Nucleus accumbens (tissue), 56 donors: ENCODE measurements around the gene MBTD1.
"Not testable (repeated sequence)": the region's sequence is repeated elsewhere in the genome, so short reads cannot be mapped to it uniquely, and the experiment has no call there.

Experiments used
- DNase-seq, 56 donors: peaks; one replicate each; lab custom pipeline; 2025; lab: John Stamatoyannopoulos, UW

Gene MBTD1

DNA sequence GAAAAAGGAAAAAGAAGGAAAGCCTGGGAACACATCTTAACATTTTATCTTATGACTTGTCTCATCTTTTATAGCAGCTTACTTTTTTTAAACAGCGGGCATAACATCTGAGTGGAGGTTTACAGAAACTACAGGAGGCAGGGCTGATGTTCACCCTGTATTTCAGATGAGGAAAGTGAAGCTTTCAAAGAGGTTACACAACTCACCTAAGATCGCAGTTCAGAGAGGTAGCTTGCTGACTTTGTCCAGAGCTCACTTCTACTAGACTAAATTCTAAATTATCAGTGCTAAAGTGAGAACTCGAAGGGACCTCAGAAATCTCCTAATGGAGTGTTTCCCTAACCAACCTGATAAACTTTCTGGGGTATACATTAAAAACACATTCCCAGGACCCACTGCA, 3.7 kb downstream of the MBTD1 start:
- no peak for DNase-seq

GRCh38 chr17:51255673-51256072, 4.2 kb downstream of the MBTD1 start:
- no peak for DNase-seq

GRCh38 chr17:51251010-51251409, 8.8 kb downstream of the MBTD1 start:
- DNase-seq: no peak

DNA sequence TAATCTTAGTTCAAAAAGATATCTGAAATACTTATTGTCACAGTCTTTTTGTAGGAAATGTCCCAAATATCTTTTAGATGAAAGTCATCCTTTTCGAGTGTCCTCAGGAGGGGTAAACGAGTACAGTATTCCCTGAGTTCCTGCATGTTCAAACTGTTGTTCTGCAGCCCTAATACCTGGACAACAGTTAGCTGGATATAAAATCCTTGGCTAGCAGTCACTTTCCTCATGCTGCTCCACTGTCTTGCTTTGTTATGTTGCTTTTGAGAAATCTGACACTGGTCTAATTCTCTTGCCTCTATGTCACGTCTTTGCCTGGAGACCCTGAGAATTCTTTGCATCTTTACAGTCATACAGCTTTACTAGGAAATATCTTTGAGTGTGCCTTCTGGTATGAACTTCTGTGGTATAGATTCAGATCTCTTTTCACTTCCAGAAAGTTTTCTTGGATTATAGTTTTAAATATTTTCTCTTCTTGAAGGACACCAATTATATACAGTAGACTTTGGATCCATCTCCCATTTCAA, 9.5 kb downstream of the MBTD1 start:
- DNase-seq: no peak

GRCh38 chr17:51245535-51245934, 14.3 kb downstream of the MBTD1 start:
- DNase-seq: no peak

- no peak for DNase-seq
Observed at GRCh38 chr17:51244041-51244440, 15.8 kb downstream of the MBTD1 start.

DNA sequence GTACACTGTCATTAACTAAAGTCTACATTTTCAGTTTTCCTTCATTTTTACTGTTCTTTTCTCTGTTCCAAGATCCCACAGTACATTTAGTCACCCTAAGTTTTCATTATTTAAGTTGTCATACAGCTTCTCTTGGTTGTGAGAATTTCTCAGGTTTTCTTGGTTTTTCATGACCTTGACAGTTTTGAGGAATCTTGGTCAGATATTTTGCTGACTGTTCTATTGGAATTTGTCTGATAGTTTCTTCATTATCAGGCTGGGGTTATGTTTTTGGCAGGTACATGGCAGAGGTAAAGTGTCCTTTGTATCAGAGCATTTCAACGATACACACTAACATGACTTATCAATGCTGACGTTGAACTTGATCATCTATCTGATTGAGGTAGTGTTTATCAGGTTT, 19.6 kb downstream of the MBTD1 start:
- DNase-seq: no peak

- DNase-seq: no peak
Observed at GRCh38 chr17:51238255-51238887, 21.5 kb downstream of the MBTD1 start.

DNA sequence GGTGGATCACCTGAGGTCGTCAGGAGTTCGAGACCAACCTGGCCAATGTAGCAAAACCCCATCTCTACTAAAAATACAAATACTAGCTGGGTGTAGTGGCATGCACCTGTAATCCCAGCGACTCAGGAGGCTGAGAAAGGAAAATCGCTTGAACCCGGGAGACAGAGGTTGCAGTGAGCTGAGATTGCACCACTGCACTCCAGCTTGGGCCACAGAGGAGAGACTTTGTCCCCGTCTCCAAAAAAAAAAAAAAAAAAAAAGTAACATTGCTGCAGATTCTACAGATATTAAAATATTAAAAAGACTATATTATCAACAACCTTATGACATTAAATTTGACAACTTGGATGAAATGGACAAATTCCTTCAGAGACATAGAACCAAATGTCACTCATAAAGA, 25.7 kb downstream of the MBTD1 start:
- DNase-seq: no peak

GRCh38 chr17:51231999-51232398, 27.9 kb downstream of the MBTD1 start:
- no peak for DNase-seq

DNA sequence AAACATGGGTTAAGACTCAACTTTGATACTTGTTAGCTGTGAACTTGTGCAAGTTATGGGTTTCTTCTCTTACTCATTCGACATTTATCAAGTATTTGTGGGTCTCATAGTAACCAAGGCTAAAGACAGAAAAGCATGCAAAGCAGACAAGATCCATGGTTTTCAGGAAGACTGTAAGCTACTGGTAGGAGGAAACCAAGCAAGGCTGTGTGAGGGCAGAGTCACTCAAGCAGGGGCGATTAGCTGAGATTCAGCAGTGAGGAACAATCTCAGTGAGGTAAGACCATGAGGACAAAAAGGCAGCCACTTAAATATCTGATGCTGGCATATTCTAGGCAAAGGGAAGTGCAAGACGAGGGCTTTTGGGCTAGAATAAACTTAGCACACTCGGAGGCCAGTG, 29.5 kb downstream of the MBTD1 start:
- DNase-seq: no peak

- DNase-seq: no peak
Observed at GRCh38 chr17:51229889-51230288, 30.0 kb downstream of the MBTD1 start.

- DNase-seq: no peak
Observed at GRCh38 chr17:51228161-51228560, 31.7 kb downstream of the MBTD1 start.

DNA sequence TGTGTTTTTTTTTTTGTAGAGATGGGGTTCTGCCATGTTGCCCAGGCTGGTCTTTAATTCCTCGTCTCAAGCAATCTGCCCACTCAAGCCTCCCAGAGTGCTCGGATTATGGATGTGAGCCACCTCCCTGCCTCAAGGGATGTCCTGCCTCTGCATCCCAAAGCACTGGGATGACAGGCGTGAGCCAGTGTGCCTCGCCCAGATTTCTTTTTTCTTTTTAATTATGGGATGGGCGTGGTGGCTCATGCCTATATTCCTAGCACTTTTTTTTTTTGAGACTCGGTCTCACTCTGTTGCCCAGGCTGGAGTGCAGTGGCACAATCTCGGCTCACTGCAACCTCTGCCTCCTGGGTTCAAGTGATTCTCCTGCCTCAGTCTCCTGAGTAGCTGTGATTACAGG, 34.3 kb downstream of the MBTD1 start:
- not testable (repeated sequence) for DNase-seq

DNA sequence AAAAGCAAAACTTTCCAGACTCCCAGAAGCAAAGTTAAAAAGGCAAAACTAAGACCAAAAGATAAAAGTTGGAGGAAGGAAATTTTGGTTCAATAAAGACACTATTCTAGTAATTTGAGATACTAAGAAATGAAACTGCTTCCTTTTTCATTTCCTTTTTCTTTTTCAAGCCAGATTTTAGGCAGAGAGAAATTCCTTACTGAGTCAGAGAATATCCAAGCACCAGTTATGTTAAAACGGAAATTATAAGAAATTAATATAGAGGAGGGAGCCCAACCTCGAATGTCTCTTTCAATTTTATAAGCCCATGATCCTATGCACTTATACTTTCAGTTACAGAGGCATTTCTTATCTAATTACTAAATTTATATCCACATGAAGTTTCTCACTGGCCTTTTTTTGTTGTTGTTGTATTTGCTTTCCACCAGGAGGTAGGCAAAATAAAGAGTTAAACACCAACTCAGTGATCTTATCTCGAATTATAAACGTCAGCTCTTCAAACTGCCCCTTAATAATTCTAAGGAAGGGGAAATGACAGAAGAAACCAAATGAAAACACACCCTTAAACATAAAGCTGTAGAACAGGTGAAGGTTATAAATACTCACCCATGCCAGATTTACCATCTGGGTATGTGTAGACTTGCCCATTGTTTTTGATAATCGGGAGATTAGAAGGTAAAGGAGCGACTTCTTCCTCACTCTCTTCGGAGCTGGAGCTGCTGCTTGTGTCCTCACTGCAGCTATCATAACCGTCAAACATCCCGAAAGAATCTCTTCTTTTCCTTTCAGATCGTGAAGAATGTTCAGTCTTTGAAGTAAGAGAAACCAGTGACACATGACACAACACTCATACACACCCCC, 35.2 kb downstream of the MBTD1 start:
- no peak for DNase-seq

DNA sequence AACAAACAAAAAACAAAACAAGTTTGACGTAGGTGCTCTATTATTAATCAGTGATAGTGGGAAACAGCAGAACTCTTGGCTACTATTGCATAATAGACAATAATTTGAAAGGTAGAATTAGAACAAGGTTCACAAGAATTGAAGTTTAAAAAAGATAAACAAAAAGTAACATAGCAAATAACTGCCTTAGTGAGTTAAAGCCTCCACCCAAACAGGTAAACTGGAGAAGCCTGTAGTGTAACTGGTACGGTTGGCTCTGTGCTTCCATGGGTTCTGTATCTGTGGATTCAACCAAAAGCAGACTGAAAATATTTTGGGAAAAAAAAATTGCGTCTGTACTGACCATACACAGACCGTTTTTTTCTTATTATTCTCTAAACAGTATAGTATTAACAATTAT, 38.5 kb downstream of the MBTD1 start:
- no peak for DNase-seq

- DNase-seq: no peak
Observed at GRCh38 chr17:51217946-51218345, 41.9 kb downstream of the MBTD1 start.

GRCh38 chr17:51214920-51215319, 44.9 kb downstream of the MBTD1 start:
- no peak for DNase-seq

- no peak for DNase-seq
Observed at GRCh38 chr17:51203838-51204237, 56.0 kb downstream of the MBTD1 start.

DNA sequence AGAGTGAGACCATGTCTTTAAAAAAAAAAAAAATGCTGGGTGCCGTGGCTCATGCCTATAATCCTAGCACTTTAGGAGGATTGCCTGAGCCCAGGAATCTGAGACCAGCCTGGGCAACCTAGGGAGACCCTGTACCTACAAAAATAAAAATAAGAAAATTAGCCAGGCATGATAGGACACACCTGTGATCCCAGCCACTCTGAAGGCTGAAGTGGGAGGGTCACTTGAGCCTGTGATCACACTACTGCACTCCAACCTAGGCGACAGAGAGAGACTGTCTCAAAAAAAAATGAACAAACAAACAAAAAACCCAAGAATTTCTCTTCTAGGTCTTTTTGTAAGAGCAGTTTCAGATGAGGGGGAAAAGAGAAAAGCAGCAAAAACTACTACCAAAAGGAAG, 59.0 kb downstream of the MBTD1 start:
- DNase-seq: no peak

GRCh38 chr17:51200295-51200694, 59.6 kb downstream of the MBTD1 start:
- DNase-seq: no peak

- no peak for DNase-seq
Observed at GRCh38 chr17:51197754-51198153, 62.1 kb downstream of the MBTD1 start.
